ENCODE results near the gene ACACB. TPM values are rescaled to one million over a fixed set of nuclear protein-coding genes. Genes with fewer than 3 reads are reported as not detected.

The ACACB gene
- total RNA-seq, 1 donor from 2014 or later: 0.59 TPM

- no peak for DNase-seq (ENCODE audit: low read depth, low spot score)
These were observed 183.5 kb downstream of the ACACB start for GRCh38 chr12:109299849-109300248.

- DNase-seq (ENCODE audit: low read depth, low spot score): no peak
These were observed 185.3 kb downstream of the ACACB start for GRCh38 chr12:109301643-109302168.

GRCh38 chr12:109302358-109302757, 186.0 kb downstream of the ACACB start:
- no peak for DNase-seq (ENCODE audit: low read depth, low spot score)

- no peak for DNase-seq (ENCODE audit: low read depth, low spot score)
These were observed 186.4 kb downstream of the ACACB start for GRCh38 chr12:109302770-109303169.

GRCh38 chr12:109304485-109304884, 188.1 kb downstream of the ACACB start:
- no peak for DNase-seq (ENCODE audit: low read depth, low spot score)

GRCh38 chr12:109305547-109305946, 189.2 kb downstream of the ACACB start:
- no peak for DNase-seq (ENCODE audit: low read depth, low spot score)

GRCh38 chr12:109307051-109307450, 190.7 kb downstream of the ACACB start:
- DNase-seq (ENCODE audit: low read depth, low spot score): no peak

- DNase-seq (ENCODE audit: low read depth, low spot score): no peak
These were observed 192.4 kb downstream of the ACACB start, which contains the start of gene FOXN4 for GRCh38 chr12:109308534-109309380. TSS of gene FOXN4 (minus strand) at chr12:109309284. CDS start at chr12:109308321, 963 bp downstream.

GRCh38 chr12:109309381-109310246, 193.2 kb downstream of the ACACB start:
- DNase-seq (ENCODE audit: low read depth, low spot score): no peak

- no peak for DNase-seq (ENCODE audit: low read depth, low spot score)
These were observed 194.1 kb downstream of the ACACB start for GRCh38 chr12:109310247-109311125.

Other genes with a start within 250 kb of the ACACB start
- not detected in 2 replicates for gene DAO, start 236.5 kb upstream of the ACACB start, total RNA-seq
- gene SVOP, start 95.5 kb upstream of the ACACB start, total RNA-seq: not detected in 2 replicates
- gene USP30, start 64.0 kb upstream of the ACACB start, total RNA-seq: 5.6 TPM in 2 replicates
- gene ALKBH2, start 23.1 kb upstream of the ACACB start, total RNA-seq: 11.7 and 17.7 TPM in 2 replicates
- 26.7 and 43.3 TPM in 2 replicates for gene UNG, start 19.0 kb upstream of the ACACB start, total RNA-seq
- not detected in 2 replicates for gene FOXN4, start 192.7 kb downstream of the ACACB start, total RNA-seq
- not detected in 2 replicates for gene MYO1H, start 231.3 kb downstream of the ACACB start, total RNA-seq